NCI-H748 (cell line): ENCODE data around the gene IL6.

Source experiments
- DNase-seq: peaks from one replicate; lab custom pipeline; 2025; ENCODE audit not compliant: unreplicated experiment; lab: John Stamatoyannopoulos, UW

IL6 gene

GRCh38 chr7:22726345-22726906, 574 bp upstream of the IL6 start:
- DNase-seq: peak; percentile 68

DNA sequence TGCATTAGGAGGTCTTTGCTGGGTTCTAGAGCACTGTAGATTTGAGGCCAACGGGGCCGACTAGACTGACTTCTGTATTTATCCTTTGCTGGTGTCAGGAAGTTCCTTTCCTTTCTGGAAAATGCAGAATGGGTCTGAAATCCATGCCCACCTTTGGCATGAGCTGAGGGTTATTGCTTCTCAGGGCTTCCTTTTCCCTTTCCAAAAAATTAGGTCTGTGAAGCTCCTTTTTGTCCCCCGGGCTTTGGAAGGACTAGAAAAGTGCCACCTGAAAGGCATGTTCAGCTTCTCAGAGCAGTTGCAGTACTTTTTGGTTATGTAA, 675 bp downstream of the IL6 start:
- no peak for DNase-seq

DNA sequence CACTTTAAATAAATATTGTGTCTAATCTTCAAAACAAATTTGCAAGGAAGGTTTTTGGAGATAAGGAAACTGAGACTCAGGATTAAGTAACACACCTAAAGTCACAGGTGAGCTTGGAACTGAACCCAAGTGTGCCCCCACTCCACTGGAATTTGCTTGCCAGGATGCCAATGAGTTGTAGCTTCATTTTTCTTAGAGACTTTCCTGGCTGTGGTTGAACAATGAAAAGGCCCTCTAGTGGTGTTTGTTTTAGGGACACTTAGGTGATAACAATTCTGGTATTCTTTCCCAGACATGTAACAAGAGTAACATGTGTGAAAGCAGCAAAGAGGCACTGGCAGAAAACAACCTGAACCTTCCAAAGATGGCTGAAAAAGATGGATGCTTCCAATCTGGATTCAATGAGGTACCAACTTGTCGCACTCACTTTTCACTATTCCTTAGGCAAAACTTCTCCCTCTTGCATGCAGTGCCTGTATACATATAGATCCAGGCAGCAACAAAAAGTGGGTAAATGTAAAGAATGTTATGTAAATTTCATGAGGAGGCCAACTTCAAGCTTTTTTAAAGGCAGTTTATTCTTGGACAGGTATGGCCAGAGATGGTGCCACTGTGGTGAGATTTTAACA, 1.5 kb downstream of the IL6 start:
- peak; percentile 62 for DNase-seq

DNA sequence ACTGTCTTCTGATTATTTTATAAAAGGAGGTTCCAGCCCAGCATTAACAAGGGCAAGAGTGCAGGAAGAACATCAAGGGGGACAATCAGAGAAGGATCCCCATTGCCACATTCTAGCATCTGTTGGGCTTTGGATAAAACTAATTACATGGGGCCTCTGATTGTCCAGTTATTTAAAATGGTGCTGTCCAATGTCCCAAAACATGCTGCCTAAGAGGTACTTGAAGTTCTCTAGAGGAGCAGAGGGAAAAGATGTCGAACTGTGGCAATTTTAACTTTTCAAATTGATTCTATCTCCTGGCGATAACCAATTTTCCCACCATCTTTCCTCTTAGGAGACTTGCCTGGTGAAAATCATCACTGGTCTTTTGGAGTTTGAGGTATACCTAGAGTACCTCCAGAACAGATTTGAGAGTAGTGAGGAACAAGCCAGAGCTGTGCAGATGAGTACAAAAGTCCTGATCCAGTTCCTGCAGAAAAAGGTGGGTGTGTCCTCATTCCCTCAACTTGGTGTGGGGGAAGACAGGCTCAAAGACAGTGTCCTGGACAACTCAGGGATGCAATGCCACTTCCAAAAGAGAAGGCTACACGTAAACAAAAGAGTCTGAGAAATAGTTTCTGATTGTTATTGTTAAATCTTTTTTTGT, 2.3 kb downstream of the IL6 start:
- DNase-seq: no peak

GRCh38 chr7:22730066-22730710, 3.2 kb downstream of the IL6 start:
- DNase-seq: no peak

DNA sequence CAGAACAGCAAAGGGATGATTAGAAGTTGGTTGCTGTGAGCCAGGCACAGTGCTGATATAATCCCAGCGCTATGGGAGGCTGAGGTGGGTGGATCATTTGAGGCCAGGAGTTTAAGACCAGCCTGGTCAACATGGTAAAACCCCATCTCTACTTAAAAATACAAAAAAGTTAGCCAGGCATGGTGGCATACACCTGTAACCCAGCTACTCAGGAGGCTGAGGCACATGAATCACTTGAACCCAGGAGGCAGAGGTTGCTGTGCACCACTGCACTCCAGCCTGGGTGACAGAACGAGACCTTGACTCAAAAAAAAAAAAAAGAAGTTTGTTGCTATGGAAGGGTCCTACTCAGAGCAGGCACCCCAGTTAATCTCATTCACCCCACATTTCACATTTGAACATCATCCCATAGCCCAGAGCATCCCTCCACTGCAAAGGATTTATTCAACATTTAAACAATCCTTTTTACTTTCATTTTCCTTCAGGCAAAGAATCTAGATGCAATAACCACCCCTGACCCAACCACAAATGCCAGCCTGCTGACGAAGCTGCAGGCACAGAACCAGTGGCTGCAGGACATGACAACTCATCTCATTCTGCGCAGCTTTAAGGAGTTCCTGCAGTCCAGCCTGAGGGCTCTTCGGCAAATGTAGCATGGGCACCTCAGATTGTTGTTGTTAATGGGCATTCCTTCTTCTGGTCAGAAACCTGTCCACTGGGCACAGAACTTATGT, 4.1 kb downstream of the IL6 start:
- no peak for DNase-seq

DNA sequence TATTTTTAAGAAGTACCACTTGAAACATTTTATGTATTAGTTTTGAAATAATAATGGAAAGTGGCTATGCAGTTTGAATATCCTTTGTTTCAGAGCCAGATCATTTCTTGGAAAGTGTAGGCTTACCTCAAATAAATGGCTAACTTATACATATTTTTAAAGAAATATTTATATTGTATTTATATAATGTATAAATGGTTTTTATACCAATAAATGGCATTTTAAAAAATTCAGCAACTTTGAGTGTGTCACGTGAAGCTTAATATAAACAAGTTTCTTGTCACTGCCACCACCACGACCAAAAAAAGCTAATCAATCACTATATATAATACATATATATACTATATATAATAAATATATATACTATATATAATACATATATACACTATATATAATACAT, 4.8 kb downstream of the IL6 start:
- DNase-seq: no peak

DNA sequence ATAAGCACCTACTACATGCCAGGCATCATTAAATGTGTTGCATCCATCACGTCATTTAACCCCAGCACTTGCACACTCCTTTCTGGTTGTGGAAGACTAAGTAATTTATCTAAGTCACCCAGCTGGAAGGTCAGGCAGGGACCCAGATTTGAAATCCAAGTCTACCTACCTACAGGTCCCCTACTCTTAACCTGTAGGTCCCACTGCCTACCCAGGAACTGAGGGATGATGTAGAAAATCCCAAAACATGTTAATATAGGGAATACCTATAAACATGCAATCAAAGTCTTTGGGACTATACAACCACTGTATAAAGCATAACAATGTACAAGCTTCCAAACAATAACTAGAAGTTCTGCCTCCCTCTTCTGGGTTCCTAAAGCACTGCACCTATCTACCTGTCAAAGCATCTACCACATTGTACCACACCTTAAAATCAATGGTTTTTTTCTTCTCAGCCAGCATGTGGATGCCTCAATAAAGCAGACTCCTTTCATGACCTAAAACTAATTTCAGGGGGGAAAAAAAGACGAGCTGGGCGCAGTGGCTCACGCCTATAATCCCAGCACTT, 5.6 kb downstream of the IL6 start:
- peak; percentile 34 for DNase-seq

DNA sequence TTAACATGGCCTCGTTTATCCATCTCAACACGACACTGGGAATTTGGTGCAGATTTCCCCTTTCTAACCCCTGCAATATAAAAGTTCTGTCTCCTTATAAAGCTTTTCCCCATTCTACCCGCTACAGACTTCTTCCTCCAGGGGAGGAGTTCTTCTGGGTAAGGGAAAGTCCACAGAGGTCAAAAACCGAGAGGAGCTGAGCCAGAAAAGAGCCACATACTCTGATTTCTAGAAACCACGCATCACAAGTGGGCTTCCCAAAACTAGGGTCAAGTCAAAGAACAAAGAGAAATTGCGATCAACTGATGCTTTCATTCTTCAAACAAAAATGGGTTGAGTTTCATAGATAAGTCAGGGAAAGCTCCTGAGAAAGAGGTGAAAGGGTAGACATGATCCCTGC, 6.8 kb downstream of the IL6 start:
- no peak for DNase-seq

DNA sequence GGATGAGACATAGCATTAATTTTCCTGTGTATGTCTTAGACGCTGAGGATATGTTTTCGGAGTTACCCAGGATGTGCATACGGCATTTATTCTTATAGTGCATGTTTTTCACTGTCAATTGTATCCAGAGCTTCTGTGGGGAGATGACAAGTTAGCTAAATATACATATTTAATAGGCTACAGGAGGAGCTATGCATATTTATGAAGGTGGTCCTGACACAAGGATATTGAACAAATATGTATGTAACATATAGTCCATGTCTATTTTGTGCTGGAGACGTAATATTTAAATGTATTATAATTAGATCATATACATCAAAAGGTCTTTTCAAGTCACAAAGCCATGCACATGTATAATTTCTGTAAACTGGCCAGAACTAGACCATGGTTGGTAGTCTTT, 16.0 kb downstream of the IL6 start:
- no peak for DNase-seq

DNA sequence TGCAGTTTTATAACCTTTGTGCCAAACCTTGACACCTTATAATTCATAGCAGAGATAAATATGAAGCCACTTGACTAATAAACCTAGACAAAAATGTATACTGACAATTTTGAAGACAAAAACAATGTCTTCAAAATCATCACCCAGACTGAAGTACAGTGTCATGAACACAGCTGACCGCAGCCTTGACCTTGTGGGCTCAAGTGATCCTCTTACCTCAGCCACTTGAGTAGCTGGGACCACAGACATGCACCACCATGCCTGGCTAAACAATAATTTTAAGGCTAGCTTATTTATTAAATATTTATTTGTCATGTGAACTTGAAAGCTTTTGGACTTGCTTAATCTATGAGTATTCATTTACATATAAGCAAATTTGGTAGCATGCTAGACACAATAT, 24.3 kb downstream of the IL6 start:
- no peak for DNase-seq

DNA sequence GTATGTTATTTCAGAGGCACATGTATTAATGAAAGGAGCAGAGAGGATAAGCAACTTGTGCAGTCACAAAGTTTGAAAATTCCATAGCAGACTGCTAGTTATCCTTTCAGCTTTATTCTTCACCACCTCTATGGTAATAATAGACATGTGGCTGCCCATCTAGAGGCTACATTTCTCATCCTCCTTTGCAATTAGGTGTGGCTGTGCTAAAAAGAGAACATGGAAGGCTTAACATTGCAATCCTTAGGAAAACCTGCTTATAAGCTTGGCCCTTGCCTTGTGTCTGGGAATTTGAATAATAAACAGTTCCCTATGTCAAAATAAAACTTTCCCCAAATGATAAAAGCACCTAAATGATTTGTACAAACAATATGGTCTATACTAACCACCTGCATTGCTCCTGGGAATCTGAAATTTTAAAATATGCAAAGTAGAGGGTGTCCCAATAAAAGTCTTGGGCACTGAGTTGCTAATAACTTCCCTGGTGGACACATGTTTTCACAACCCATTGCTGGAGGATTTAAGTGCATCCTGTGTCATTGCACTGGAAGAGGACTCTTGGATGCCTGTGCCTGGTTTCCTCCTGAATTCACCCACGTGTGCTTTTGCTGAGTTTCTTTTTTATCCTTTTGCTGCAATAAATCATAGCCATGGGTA, 30.5 kb downstream of the IL6 start:
- DNase-seq: no peak

DNA sequence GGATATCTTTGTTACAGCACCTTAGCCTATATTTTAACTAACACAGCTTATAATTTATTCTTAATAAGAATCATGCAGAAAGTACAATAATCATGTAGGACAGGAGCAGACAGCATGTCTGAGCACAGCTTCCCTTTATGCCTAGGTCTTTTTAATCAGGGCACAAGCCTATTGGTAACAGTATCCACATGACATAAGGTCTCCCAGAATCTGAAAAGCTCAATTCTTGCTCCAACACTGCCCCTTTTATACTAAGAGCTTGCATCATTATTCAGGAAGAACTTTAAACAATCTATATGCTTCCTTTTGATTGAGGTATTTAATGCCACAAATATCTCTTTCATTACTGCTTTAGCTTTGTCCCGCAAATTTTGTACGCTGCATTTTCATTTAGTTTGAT, 31.6 kb downstream of the IL6 start:
- DNase-seq: no peak

- no peak for DNase-seq
Observed at GRCh38 chr7:22759721-22760120, 32.7 kb downstream of the IL6 start.

- DNase-seq: no peak
Observed at GRCh38 chr7:22762866-22763265, 35.9 kb downstream of the IL6 start.

- DNase-seq: no peak
Observed at GRCh38 chr7:22765609-22766008, 38.6 kb downstream of the IL6 start.

DNA sequence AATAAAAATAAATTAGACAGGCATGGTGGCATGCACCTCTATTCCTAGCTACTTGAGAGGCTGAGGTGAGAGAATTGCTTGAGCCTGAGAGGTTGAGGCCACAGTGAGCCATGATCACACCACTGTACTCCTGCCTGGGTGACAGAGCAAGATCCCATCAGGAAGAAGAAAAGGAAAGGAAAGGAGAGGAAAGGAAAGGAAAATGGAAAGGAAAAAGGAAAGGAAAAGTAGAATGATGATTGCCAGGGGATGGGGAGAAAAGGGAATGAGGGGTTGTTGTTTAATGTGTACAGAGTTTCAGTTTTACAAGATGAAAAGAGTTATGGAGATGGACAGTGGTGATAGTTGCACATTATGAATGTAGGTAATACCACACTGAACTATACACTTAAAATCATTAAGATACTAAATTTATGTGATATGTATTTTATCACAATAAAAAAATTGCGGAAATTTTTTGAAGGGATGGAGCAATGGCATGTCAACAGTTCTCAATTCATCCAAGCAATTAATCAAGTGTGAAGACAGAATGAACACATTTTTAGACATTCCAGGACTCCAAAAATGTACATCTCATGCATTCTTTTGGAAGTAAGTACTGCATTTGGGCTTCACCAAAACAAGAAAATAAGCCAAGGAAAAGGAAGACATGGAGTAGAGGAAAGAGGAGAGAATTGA, 44.3 kb downstream of the IL6 start:
- no peak for DNase-seq

DNA sequence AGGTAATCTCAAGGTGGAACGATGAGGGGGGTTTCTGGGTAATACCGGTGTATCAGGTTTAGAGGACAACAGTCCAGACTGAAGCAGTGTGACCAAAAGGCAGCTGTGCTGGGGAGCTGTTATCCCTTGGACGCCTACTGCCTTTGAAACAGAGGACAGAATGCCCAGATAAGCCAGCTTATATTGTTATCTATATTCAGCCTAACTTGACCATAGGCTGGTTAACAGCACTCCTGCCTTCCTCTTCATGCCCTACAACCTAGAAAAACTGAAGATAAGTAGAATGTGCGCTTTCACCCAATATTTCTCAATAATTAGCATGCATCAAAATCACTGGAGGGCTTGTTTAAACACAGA, 44.9 kb downstream of the IL6 start:
- DNase-seq: no peak

DNA sequence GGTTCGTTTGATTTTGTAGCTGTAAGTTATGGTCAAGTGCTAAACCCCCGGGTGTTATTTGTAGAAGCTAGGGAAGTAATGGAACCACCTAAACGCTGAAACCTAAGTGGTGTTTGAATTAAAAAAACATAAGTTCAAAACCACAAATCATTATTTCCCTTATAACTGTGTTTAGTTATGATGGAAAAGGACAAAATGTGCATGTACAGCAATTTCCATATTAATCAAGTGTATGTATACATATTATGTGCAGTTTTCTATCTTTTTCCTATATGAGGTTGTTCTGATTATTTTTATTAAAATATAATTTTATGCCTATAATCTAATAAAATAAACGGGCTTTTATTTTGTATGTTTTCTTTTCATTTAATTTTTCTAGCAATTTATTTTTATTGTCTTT, 45.9 kb downstream of the IL6 start:
- DNase-seq: peak; percentile 22

- no peak for DNase-seq
Observed at GRCh38 chr7:22776964-22777363, 50.0 kb downstream of the IL6 start.
